Nephron progenitor cell (in vitro differentiated cells): ENCODE measurements around the gene G0S2.

Experiments
- DNase-seq: peaks from one replicate; pipeline ENCODE4 v3.0.0; 2021
- H3K27ac Mint-ChIP-seq: 2 replicates; pipeline ENCODE4 v1.8.0; 2021; ENCODE audit warnings: mild to moderate bottlenecking, moderate library complexity, mixed read lengths
- H3K27me3 Mint-ChIP-seq: 2 replicates; pipeline ENCODE4 v1.8.0; 2021; ENCODE audit warnings: mild to moderate bottlenecking, low read depth, mixed read lengths; ENCODE audit not compliant: poor library complexity
- H3K36me3 Mint-ChIP-seq: 2 replicates; pipeline ENCODE4 v1.8.0; 2021; ENCODE audit warnings: low read depth, mixed read lengths
- H3K4me1 Mint-ChIP-seq: 2 replicates; pipeline ENCODE4 v1.8.0; 2021; ENCODE audit warnings: mixed read lengths
- H3K4me3 Mint-ChIP-seq: 2 replicates; pipeline ENCODE4 v1.8.0; 2021; ENCODE audit warnings: mild to moderate bottlenecking, moderate library complexity, mixed read lengths
- H3K9me3 Mint-ChIP-seq: 2 replicates; pipeline ENCODE4 v1.8.0; 2021; ENCODE audit warnings: mild to moderate bottlenecking, moderate library complexity, mixed read lengths
- TF ChIP-seq, protein P1 (sequence below): fragments of 200-600 bp; sonication (generic); IDR thresholded peaks from 2 replicates; pipeline ENCODE4 v1.5.0; 2021; ENCODE audit warnings: antibody characterized with exemption

G0S2 gene

GRCh38 chr1:209720826-209721225 lies 45.6 kb downstream of the G0S2 start:
- no peak overlapping the region for H3K27ac Mint-ChIP-seq
- H3K4me3 Mint-ChIP-seq = no peak overlapping the region
- no peak for DNase-seq
- H3K36me3 Mint-ChIP-seq = no peaks in the 10 kb centered on the region
- H3K9me3 Mint-ChIP-seq = no peaks in the 10 kb centered on the region
- no peaks in the 10 kb centered on the region for H3K4me1 Mint-ChIP-seq
- H3K27me3 Mint-ChIP-seq = peaks cover 5% of the 10 kb centered on the region
- TF ChIP-seq, protein P1, sequence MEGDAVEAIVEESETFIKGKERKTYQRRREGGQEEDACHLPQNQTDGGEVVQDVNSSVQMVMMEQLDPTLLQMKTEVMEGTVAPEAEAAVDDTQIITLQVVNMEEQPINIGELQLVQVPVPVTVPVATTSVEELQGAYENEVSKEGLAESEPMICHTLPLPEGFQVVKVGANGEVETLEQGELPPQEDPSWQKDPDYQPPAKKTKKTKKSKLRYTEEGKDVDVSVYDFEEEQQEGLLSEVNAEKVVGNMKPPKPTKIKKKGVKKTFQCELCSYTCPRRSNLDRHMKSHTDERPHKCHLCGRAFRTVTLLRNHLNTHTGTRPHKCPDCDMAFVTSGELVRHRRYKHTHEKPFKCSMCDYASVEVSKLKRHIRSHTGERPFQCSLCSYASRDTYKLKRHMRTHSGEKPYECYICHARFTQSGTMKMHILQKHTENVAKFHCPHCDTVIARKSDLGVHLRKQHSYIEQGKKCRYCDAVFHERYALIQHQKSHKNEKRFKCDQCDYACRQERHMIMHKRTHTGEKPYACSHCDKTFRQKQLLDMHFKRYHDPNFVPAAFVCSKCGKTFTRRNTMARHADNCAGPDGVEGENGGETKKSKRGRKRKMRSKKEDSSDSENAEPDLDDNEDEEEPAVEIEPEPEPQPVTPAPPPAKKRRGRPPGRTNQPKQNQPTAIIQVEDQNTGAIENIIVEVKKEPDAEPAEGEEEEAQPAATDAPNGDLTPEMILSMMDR = no peak

- H3K27ac Mint-ChIP-seq = no peak overlapping the region
- no peaks in the 10 kb centered on the region for H3K36me3 Mint-ChIP-seq
- H3K4me3 Mint-ChIP-seq = no peak overlapping the region
- no peak for DNase-seq
- H3K9me3 Mint-ChIP-seq = no peaks in the 10 kb centered on the region
- TF ChIP-seq, protein P1 = no peak
- H3K27me3 Mint-ChIP-seq = peaks cover 5% of the 10 kb centered on the region
- no peaks in the 10 kb centered on the region for H3K4me1 Mint-ChIP-seq
Measured at GRCh38 chr1:209721323-209721722, 46.1 kb downstream of the G0S2 start.

DNA sequence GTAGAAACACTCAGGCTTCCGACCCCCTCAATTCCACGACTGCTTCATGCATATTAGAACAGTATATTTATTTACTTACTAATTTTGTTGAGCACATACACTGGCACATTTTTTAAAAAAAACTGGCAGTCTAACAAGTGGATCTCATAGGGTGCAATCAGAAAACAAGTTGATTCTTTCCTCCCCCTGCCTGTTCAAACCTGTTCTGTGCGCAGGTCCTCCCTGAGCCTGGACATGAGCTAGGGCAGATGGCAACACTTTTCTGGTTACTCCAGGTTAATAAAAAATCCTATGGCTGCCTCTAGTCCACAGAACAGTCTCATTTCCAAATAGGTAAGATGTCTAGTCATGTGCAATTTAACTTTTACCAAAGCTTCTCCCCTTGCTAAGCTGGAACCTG lies 48.1 kb downstream of the G0S2 start:
- H3K36me3 Mint-ChIP-seq = no peaks in the 10 kb centered on the region
- H3K27ac Mint-ChIP-seq = no peak overlapping the region
- DNase-seq = no peak
- TF ChIP-seq, protein P1 = no peak
- peaks cover 5% of the 10 kb centered on the region for H3K27me3 Mint-ChIP-seq
- no peaks in the 10 kb centered on the region for H3K9me3 Mint-ChIP-seq
- H3K4me3 Mint-ChIP-seq = no peak overlapping the region
- H3K4me1 Mint-ChIP-seq = no peaks in the 10 kb centered on the region

DNA sequence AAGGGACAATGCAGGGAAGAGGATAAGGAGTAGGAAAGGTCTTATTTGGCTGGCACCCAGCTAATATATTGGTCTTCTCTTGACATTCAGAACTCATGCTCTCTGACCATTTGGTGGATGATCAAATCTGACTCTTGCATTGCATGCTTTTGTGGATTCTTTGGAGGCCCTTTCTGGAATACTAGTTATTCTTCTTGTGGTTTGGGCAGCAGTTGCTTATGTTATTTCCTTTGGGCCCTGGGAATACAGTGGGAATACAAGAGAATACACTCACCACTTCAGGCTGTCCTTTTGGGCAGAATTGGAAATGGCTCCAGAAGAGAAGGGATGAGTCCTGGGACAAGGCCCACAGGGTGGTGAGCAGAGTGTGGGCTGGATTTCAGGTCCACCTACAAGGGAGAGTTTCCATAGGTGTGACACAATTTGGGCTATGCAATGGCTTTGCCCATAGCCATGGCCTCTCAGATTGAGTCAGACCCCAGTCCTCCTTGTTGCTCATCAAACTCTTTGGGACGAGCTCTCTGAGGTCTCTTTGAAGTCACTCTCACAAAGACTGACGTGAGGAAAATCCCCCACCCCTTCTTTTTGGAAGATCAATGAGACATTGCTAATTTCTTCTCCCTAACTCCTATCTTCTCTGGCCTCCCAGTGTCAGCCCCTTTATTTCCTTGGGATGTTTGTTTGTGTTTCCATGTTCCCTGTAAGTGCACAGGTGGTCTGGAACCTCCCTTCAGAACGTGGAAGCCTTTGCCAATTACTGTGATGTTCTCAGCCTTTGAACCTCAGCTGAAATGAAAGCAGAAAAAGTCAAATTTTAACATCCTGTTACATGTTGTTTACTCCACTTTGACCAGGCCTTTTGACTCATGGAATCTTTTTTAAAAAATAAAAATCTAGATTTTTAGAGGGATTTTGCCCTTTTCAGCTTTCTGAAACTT lies 48.8 kb downstream of the G0S2 start:
- H3K9me3 Mint-ChIP-seq = no peaks in the 10 kb centered on the region
- no peak overlapping the region for H3K4me3 Mint-ChIP-seq
- peaks cover 7% of the 10 kb centered on the region for H3K27me3 Mint-ChIP-seq
- no peaks in the 10 kb centered on the region for H3K4me1 Mint-ChIP-seq
- TF ChIP-seq, protein P1 = no peak
- no peak overlapping the region for H3K27ac Mint-ChIP-seq
- H3K36me3 Mint-ChIP-seq = no peaks in the 10 kb centered on the region
- no peak for DNase-seq
